HepG2 (cell line): ENCODE data around the gene WDR91. TPM values are rescaled to one million over a fixed set of nuclear protein-coding genes. Genes with fewer than 3 reads are reported as not detected.

Experiments
- ATAC-seq: fragments of 200-7000 bp; cut with Tn5 transposase; 3 replicates; pipeline ENCODE4 v1.9.1; 2020; ENCODE audit warnings: mild to moderate bottlenecking, moderate library complexity
- BruUV-seq: library from RNA; stranded (reverse); fragments of 400-500 nt; replicated peaks from 2 replicates; lab custom pipeline; 2021; lab: Mats Ljungman, UMichigan
- CTCF ChIA-PET: fragments of 300-600 bp; formaldehyde crosslinking; extraction: SDS; loops from one replicate; lab custom pipeline; 2021; ENCODE audit warnings: low total read pairs, inconsistent platforms, low intra/inter-chr PET ratio; lab: Yijun Ruan, JAX
- POLR2A ChIA-PET: fragments of 350-600 bp; sonication (Branson Sonifier 250); formaldehyde crosslinking; loops from one replicate; lab custom pipeline; 2020; ENCODE audit warnings: antibody characterized with exemption, inconsistent platforms; lab: Yijun Ruan, JAX
- DNase-seq: peaks from one replicate; pipeline ENCODE4 v3.0.0-alpha.2; 2015; ENCODE audit warnings: low spot score
- FAIRE-seq: peaks from 3 replicates; lab custom pipeline; 2011; peaks lifted over from hg19 to GRCh38; lab: Jason Lieb, UNC
- H2AFZ ChIP-seq: one replicate; pipeline ENCODE4 v1.6.1; 2011; ENCODE audit warnings: low read length, inconsistent platforms
- H3K27ac ChIP-seq: fragments of 300-600 bp; 3 replicates; pipeline ENCODE4 v1.8.0; 2011; ENCODE audit warnings: mixed run types, mild to moderate bottlenecking, mixed read lengths, low read length, inconsistent platforms; ENCODE audit not compliant: insufficient read depth; ENCODE audit errors: extremely low read length
- H3K27me3 ChIP-seq, 2 experiments: fragments of 200-600 bp in 1 of 2; 2 replicates in 1 of 2; 3 replicates in 1 of 2; pipeline versions ENCODE4 v1.6.0 to v1.8.0; 2011; ENCODE audit warnings: low read length in 2 of 2, mild to moderate bottlenecking in 2 of 2, moderate library complexity in 2 of 2, inconsistent platforms in 1 of 2; ENCODE audit not compliant: insufficient read depth in 2 of 2, control insufficient read depth in 1 of 2
- H3K36me3 ChIP-seq, 2 experiments: fragments of 200-600 bp in 1 of 2; replicated peaks in 1 of 2; 2 replicates in 1 of 2; 3 replicates in 1 of 2; pipeline versions ENCODE4 v1.5.1 to v1.8.0; 2011; ENCODE audit warnings: low read length in 2 of 2, inconsistent platforms in 1 of 2; ENCODE audit not compliant: insufficient read depth in 2 of 2, control insufficient read depth in 1 of 2
- H3K4me1 ChIP-seq: 2 replicates; pipeline ENCODE4 v1.5.1; 2012; ENCODE audit warnings: low read length, inconsistent platforms; ENCODE audit not compliant: insufficient read depth
- H3K4me2 ChIP-seq: 2 replicates; pipeline ENCODE4 v1.6.0; 2011; ENCODE audit warnings: low read depth, low read length, inconsistent platforms
- H3K4me3 ChIP-seq, 3 experiments: fragments of 200-600 bp in 1 of 3; sonication (generic), shearing (Covaris generic) in 1 of 3; replicated peaks in 1 of 3; 2 replicates each; pipeline ENCODE4 v1.5.1; 2011 to 2016; ENCODE audit warnings: low read length in 3 of 3, inconsistent platforms in 2 of 3, low read depth in 2 of 3, mild to moderate bottlenecking in 2 of 3, control low read depth in 1 of 3, mixed read lengths in 1 of 3; ENCODE audit not compliant: insufficient read depth in 1 of 3
- H3K79me2 ChIP-seq: one replicate; pipeline ENCODE4 v1.6.1; 2011; ENCODE audit warnings: low read length, inconsistent platforms; ENCODE audit not compliant: insufficient read depth
- H3K9ac ChIP-seq: 2 replicates; pipeline ENCODE4 v1.6.0; 2011; ENCODE audit warnings: mild to moderate bottlenecking, low read depth, low read length, inconsistent platforms; ENCODE audit not compliant: insufficient read depth
- H3K9me3 ChIP-seq: 2 replicates; pipeline ENCODE4 v1.5.1; 2012; ENCODE audit warnings: mild to moderate bottlenecking, low read length
- H4K20me1 ChIP-seq: 2 replicates; pipeline ENCODE4 v1.6.0; 2011; ENCODE audit warnings: inconsistent platforms, mild to moderate bottlenecking, low read length, moderate library complexity; ENCODE audit not compliant: insufficient read depth
- AGO2 ChIP-seq: fragments of 200-400 bp; formaldehyde crosslinking; optimal IDR thresholded peaks from 2 replicates; pipeline ENCODE3; 2017; ENCODE audit warnings: mild to moderate bottlenecking, low read depth, low read length, moderate library complexity
- POLR2G ChIP-seq: fragments of 200-400 bp; formaldehyde crosslinking; IDR thresholded peaks from 2 replicates; pipeline ENCODE4 v1.6.1; 2018; ENCODE audit warnings: mild to moderate bottlenecking, low read depth, low read length, moderate library complexity
- RBFOX2 ChIP-seq: fragments of 200-400 bp; formaldehyde crosslinking; IDR thresholded peaks from 2 replicates; pipeline ENCODE4 v1.6.1; 2017; ENCODE audit warnings: low read depth, mild to moderate bottlenecking, low read length
- WGBS: methylation state at CpG from one replicate; pipeline ENCODE4 v1.1.6; 2017; ENCODE audit warnings: low lambda C conversion rate; 5-methylcytosine and 5-hydroxymethylcytosine counted together
- in situ Hi-C: cut with HindIII; loops from 2 replicates; pipeline ENCODE4 v1.10.0; 2017; ENCODE audit warnings: low pct_unique_long_range_greater_than_20kb; ENCODE audit not compliant: extremely low pct_ligation_motif_present
- intact Hi-C: fragments of 100-400 bp; cut with micrococcal nuclease; formaldehyde crosslinking; loops from one replicate; pipeline ENCODE4 v1.10.0; 2022; ENCODE audit not compliant: unreplicated experiment
- polyA plus RNA-seq, 8 experiments: library from polyadenylated mRNA; depleted of rRNA in 3 of 8; stranded (reverse) in 7 of 8; unstranded in 1 of 8; fragments of >200 nt; fragmentation: Illumina TruSeq in 4 of 8; extraction: Trizol in 4 of 8; gene quantifications; 2 replicates each; pipeline versions ENCODE4 v1.2.1 to v1.2.3, GENCODE V29; 2011 to 2016; ENCODE audit warnings: low read depth in 4 of 8, missing spikeins in 1 of 8, mixed read lengths in 1 of 8; ENCODE audit not compliant: insufficient read depth in 1 of 8
- total RNA-seq, 5 experiments: library from RNA; depleted of rRNA; stranded (reverse); fragments of >200 nt; fragmentation: Illumina TruSeq; extraction: Trizol; gene quantifications; 2 replicates each; pipeline ENCODE4 v1.2.3, GENCODE V29; 2016; ENCODE audit warnings: low read depth in 1 of 5
- TF ChIP-seq, protein P1 (sequence below): sonication (generic); formaldehyde crosslinking; IDR thresholded peaks from 2 replicates; pipeline ENCODE4 v1.5.1; 2020; ENCODE audit warnings: mild to moderate bottlenecking, missing genetic modification reagents, moderate library complexity
- TF ChIP-seq, protein P2 (sequence below): sonication (generic); formaldehyde crosslinking; IDR thresholded peaks from 2 replicates; pipeline ENCODE4 v1.9.0; 2022; ENCODE audit warnings: missing genetic modification reagents, mild to moderate bottlenecking, borderline replicate concordance

The WDR91 gene
- total and polyA plus RNA-seq, 2 of the 13 experiments (the other 11 are each of a cell fraction or from before 2014, with no cell fraction given) = 11.6 to 12.1 TPM

DNA sequence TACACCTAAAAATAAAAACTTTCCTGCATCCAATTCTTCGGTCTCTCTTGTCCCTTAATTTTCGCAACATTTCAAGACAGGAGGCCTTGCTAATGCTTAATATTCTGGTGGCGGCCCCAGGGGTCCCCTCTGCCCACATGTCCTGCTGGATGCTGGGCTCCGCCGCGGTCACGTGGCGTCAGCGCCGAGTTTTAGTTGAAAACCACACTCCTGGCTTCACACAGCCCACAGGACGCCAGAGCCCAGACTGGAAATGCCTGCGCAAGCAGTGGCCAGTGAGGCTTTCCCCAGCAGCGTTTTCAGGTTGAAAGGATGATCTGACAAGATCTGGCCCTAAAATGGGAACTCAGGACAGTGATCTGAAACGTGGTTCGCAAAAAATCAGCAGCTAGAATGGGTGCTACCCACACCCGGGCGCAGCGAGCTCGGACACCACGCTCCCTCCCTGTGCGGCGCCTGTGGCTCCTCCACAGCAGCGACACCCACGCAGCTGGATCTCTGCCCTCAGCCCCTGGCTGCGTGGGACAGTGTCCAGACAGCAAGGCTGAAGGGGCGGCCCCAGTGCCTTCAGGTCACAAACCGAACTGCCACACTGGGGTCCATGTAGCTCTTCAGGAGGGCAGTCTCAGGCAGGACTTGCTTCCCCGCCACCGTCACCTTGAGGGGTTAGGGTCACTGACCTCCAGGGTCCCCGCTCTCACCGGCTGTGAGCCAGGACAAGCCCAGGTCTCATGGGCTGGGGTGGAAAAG, 29.2 kb downstream of the WDR91 start:
- POLR2A ChIA-PET = interaction anchor here (0.8 to 1.5 kb wide), 2 partner anchors 29 to 196 kb away, joined by 3 read pairs; partner anchors contain the start of genes AGBL3 and WDR91
- DNase-seq (no peak), FAIRE-seq (no peak), ATAC-seq (no peak; the same call in 2 of the 3 replicates)
- H4K20me1 ChIP-seq = peaks cover under 1% of the 10 kb centered on the region; the same call in 1 of the 2 replicates
- WGBS = 98% methylated on average over 20 of the region's 31 CpGs
- H3K9ac ChIP-seq = no peak overlapping the region
- in situ Hi-C loops (no loop called here), intact Hi-C loops (no loop called here)
- TF ChIP-seq, protein P1, sequence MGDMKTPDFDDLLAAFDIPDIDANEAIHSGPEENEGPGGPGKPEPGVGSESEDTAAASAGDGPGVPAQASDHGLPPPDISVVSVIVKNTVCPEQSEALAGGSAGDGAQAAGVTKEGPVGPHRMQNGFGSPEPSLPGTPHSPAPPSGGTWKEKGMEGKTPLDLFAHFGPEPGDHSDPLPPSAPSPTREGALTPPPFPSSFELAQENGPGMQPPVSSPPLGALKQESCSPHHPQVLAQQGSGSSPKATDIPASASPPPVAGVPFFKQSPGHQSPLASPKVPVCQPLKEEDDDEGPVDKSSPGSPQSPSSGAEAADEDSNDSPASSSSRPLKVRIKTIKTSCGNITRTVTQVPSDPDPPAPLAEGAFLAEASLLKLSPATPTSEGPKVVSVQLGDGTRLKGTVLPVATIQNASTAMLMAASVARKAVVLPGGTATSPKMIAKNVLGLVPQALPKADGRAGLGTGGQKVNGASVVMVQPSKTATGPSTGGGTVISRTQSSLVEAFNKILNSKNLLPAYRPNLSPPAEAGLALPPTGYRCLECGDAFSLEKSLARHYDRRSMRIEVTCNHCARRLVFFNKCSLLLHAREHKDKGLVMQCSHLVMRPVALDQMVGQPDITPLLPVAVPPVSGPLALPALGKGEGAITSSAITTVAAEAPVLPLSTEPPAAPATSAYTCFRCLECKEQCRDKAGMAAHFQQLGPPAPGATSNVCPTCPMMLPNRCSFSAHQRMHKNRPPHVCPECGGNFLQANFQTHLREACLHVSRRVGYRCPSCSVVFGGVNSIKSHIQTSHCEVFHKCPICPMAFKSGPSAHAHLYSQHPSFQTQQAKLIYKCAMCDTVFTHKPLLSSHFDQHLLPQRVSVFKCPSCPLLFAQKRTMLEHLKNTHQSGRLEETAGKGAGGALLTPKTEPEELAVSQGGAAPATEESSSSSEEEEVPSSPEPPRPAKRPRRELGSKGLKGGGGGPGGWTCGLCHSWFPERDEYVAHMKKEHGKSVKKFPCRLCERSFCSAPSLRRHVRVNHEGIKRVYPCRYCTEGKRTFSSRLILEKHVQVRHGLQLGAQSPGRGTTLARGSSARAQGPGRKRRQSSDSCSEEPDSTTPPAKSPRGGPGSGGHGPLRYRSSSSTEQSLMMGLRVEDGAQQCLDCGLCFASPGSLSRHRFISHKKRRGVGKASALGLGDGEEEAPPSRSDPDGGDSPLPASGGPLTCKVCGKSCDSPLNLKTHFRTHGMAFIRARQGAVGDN (CRISPR knock-in tag) = 0 out of 2 replicates have a peak, but pooled peaks have one; percentile 19
- TF ChIP-seq AGO2 (peak; percentile 86), RBFOX2 (peak; percentile 65), POLR2G (0 out of 2 replicates have a peak, but pooled peaks have one; percentile 17)
- TF ChIP-seq, protein P2, sequence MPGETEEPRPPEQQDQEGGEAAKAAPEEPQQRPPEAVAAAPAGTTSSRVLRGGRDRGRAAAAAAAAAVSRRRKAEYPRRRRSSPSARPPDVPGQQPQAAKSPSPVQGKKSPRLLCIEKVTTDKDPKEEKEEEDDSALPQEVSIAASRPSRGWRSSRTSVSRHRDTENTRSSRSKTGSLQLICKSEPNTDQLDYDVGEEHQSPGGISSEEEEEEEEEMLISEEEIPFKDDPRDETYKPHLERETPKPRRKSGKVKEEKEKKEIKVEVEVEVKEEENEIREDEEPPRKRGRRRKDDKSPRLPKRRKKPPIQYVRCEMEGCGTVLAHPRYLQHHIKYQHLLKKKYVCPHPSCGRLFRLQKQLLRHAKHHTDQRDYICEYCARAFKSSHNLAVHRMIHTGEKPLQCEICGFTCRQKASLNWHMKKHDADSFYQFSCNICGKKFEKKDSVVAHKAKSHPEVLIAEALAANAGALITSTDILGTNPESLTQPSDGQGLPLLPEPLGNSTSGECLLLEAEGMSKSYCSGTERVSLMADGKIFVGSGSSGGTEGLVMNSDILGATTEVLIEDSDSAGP (CRISPR knock-in tag) = no peak
- CTCF ChIA-PET = no interaction called here
- no peaks in the 10 kb centered on the region for H3K27me3 ChIP-seq
- peaks cover 5% of the 10 kb centered on the region for H3K79me2 ChIP-seq
- no peak overlapping the region for H3K4me3 ChIP-seq
- no peak overlapping the region for H2AFZ ChIP-seq
- BruUV-seq = no TSS peak
- H3K4me1 ChIP-seq = peaks cover 8% of the 10 kb centered on the region
- H3K9me3 ChIP-seq = peaks cover 30% of the 10 kb centered on the region
- no peak overlapping the region for H3K27ac ChIP-seq
- H3K4me2 ChIP-seq = no peak overlapping the region
- H3K36me3 ChIP-seq = peaks cover 22 to 75% of the 10 kb centered on the region in 2 experiments
